SKM-1 (cell line): ENCODE data around the gene SNORC.

Experiments used
- DNase-seq: peaks from one replicate; lab custom pipeline; 2025; ENCODE audit not compliant: unreplicated experiment; lab: John Stamatoyannopoulos, UW

SNORC gene

DNA sequence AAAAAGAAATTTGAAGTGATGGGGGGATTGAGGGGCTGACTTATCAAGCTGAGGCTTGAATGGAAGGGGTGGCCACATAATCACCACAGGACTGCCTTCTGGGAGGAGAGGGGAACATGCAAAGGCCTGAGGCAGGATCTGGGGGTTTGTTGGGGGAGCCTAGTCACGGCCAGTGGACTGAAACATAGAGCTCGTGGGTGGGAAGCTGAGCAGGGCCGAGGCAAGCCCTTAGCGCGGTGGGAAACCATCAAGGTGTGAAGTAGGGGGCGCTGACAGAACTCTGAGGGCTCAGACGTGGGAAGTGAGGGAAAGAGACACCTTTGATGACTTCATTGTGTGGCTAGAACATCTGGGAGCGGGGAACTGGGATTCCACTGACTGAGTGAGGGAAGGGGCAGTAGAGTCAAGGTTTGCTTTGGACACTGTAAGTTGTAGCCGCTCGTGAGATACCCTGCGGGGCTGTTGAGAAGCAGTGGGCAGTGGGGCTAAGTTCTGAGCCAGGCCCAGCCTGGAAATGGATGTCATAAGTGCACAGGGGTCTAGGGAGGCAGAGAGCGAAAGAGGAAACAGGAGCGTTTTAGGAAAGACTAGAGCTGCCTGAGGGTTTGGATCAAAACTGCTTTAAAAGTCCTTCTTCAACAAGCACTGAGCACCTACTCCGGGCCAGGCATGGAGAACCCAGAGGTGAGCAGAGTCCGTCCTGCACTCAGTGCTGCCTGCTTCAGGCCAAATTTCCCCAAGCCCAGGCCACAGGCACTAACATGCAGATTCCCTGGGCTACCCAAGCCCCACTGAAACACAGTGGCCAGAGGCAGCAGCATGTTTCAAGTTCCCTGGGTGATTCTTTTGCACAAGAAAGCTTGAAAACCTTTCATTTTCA is 686 bp upstream of the SNORC start:
- no peak for DNase-seq

DNA sequence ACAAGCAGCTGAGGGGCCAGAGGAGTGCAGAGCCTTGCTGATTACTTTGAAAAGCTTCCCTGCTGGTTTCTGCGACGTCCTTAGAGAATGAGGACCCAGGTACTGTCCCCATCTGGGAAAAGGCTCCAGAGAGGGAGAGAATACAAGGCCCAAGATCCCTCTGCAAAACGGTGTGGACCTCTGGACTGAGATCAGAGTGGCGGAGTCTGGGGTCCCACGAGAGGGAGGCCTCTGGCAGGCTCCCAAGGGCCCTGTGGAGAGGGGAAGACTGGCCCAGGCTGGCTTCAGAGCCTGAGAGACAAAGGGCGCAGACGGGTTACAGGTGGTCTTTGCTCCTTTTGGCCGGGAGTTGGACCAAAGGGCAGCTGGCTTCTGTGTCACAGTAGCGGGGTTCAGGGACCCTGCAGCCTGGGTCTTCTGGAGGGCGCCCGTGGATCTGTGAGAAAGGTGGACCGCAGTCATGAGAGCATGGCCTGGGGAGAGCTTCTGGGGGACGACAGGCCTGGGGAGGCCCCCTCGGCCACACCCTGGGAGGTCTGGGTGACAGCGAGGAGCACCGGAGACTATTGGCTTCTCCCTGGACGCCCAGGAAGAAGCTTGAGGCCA is 805 bp downstream of the SNORC start:
- DNase-seq, result no peak

DNA sequence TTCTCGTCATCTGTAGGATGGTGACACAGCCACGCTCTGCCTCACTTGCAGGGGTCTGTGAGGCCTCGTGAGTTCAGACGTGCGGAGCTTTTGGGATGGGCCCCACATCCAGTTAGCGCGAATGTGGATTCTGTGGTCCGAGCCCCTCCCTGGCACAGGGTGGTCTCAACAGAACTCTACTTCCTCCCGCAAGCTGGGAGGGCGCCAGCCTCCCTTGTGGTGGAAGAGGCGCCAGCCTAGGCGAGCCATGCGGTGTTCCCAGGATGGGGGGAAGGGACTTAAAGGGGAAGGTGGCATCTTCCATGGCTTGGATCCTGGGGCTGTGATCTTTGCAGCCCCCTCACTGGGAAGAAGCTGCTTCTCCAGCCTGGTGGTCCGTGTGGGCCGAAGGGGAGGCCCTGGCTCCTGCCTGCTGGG is 1.4 kb downstream of the SNORC start:
- DNase-seq, result no peak

DNA sequence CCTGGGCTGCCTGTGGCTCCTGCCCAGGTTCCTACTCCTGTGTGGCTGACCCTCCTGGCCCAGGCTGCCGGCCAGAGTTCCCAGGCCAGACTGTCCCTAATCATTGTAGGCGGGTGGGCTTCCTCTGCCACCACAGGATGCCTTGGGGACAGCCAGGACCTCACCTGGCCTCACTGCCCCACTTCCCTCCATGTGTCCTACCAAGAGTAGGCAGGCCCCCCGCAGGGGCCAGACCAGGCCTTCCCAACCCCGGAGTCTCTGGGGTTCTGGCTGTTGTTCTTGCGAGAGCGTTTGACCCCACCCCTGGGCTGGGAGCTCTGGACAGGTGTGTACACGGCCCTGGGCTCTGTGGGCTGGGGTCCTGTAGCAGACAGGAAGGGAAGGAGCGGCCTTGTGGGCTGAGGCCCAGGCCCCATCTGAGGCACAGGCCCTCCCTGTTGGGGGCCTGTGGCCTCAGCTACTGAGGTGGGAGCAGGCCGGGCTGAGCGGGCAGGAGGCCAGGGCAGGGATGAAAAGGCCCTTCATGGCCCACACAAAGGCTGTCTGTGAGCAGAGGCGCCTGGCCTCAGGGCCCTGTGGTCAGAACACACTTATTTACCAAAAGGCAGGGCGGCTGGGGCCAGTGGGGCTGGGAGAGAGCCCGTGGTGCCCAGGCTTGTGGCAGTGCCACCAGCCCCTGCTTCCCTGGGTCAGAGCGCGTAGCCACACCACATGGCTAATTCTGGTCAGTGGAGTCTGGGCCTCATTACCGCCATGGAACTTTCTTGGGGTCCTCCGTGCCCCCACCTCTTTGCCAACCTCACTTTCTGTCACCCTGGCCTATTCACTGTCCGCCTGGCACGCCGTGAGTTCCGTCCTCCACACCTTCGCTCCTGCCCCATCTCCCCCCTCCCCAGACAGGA is 2.0 kb downstream of the SNORC start:
- no peak for DNase-seq

DNA sequence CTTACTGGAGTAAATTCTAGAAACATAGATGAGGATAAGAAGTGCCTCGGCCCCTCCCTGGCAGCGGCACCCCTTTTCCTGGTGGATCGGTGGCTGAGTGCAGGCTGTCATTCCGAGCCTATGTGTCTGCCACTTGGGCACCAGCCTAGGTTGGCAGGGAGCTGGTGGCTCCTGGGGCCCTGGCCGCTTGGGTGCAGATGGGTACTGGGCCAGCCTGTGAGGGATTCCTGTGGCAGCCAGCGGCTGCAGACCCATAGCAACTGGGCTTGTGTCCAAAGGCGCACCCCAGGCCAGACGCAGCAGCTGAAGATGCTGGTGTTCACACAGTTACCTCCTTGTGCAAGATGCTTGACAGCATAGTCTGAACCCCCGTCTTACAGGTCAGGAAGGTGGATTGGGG is 2.8 kb downstream of the SNORC start:
- DNase-seq, result no peak

DNA sequence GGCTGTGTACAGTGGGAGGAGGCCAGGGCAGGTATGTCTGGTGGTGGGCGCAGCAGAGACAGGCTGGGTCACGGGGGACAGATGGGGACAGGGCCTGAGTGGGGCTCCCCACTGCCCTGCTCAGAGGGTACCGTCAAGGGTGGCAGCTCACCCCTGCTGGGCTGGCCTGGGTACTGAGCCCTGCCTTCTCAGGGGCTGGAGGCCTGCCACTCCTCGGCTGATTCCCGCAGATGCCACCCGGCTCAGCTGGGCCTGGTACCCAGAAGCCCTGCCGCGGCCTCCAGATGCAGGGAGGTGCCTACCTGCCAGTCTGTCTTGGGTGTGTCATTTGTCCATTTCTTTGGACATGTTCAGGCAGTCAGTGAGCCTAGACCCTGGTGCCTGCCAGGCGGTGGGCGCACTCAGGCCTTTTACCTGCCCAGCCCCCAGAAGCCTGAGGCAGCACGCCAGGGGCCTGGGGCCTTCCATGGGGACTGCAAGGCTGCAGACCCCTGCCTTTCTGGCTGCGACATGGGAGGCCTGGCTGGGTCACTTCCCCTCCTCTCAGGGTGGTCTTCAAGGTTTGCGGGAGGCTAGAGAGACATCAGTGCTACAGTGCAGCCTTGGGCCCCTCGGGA is 3.3 kb downstream of the SNORC start:
- DNase-seq, result no peak

DNA sequence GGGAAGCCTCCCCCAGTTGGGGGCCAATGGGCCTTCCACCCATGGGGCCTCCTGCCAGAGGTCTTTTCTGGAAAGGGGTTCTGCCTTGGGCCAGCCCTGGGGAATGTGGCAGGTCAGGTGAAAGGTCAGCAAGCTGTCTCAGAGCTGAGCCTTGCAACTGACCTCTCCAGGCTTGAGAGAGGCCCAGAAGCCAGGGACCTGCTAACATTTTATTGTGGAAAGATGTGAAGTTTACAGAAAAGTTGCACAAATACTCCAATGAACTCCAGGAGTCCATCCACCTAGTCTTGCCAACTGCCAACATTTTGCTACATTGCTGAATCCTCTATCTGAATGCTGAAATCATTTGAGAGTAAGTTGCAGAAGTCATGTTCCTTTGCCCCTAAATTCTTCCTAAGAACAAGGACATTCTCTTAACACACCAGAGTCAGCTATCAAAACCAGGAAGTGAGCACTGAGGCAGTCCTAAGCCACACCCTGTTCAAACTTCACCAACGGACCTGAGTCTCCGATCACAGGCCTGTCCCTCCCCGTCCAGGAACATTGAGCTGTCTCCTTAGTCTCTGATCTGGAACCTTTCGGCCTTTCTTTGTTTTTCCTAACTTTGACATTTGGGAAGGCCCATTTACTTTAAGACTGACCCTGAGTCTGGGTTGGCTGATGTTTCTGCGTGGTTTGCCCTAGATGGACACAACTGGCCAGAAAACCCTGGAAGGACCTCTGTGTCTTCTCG is 4.0 kb downstream of the SNORC start:
- DNase-seq, result peak; percentile 42

DNA sequence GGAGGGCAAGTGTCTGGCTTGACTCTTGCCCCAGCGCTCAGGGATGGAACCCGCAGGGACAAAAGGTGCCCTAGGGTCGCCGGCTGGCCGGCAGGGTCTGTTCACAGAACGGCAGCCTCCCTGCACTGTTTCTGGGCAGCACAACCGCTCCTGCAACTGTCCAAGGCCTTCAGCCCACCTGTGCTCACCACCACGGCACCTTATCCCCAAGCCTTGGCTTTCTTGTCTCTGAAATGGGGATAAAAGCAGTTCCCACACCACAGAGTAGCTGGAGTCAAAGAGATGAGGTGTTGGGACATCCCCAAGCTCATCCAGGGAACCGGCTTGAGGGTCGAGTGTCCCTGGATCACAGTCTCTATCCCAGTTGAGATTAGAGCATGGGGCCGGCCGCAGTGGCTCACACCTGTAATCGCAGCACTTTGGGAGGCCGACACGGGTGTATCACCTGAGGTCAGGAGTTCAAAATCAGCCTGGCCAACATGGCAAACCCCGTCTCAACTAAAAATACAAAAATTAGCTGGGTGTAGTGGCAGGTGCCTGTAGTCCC is 4.7 kb downstream of the SNORC start:
- DNase-seq, result no peak

DNA sequence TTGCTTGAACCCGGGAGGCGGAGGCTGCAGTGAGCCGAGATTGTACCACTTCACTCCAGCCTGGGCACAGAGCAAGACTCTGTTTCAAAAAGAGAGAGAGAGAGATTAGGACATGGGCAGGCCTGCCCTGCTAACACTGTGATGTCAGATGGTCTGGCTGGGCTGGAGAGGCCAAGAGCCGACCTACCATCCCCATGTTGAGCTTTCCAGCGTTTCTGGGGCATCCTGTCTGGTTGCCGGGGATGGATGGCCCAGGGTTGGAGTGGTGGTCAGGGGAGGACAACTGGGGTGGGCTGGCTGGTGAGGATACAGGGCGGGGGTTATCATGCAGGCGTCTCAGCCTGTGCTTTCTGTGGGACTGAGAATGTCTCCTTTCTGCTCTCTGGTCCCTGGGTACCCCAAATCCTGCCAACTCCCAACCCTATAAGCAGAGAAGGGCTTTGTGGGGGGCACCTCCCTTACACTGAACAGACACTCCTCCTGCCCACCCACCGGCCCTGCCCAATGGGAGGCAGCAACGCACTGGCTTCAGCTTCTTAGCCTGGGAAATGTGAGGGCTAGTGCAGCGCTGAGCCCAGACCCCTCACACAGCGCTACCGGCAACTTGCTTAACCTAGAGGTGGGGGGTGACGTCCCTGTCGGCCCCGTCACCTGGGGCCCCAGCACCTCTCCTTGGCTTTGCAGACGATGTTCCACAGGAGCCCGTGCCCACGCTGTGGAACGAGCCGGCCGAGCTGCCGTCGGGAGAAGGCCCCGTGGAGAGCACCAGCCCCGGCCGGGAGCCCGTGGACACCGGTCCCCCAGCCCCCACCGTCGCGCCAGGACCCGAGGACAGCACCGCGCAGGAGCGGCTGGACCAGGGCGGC is 5.4 kb downstream of the SNORC start:
- DNase-seq, result no peak

DNA sequence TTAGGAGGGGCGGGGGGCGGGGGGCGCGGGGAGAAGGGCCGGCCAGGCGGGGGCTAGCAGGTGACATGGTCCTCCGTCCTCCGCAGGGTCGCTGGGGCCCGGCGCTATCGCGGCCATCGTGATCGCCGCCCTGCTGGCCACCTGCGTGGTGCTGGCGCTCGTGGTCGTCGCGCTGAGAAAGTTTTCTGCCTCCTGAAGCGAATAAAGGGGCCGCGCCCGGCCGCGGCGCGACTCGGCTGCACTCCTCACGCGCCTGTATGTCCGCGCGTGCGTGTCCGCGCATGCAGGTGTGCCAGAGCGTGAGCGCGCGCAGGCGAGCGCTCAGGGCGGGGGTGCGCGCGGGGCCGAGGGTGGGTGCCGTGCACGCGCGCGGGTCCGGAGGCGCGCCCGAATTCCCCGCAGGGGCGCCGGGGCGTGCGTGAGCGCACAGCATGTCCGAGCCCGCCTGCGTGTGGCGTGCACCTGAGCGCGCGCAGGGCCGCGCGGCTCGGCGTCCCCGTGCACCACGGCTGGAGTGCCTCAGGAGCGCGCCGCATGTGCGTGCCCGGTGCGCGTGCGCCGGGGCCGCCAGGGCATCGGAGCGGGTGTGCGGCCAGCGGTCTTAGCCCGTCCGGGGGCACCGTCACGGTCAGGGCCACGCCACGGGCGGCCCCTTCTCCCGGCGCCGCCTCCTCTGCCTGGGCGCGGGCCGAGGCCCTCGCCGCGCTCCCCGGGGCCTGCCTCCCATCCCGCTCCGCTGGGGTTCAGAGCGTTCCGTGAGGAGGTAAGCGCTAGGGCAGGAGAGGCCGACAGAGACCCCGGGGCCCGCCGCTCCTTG is 6.3 kb downstream of the SNORC start:
- peak; percentile 61 for DNase-seq

DNA sequence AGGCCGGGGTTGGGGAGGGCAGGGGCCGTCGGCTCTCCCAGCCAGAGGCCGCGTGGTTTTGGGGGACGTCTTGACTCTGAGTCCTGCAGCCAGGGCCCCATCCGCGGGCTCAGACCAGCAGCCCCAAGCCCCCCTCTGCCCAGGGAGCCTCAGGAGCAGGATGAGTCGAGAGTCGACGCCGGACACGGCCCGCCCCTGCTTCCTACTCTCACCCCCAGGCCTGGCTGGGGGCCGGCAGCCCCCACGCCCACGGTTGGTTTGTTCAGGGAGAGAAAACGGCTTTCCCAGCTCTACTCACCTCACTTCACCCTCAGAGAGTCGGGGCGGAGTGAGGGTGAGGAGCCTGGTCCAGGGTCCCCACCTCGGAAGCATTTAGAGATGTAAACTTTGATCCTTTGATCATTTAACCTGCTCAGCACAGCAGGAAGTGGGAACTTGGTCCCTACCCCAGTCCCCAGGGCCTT is 6.9 kb downstream of the SNORC start:
- no peak for DNase-seq

DNA sequence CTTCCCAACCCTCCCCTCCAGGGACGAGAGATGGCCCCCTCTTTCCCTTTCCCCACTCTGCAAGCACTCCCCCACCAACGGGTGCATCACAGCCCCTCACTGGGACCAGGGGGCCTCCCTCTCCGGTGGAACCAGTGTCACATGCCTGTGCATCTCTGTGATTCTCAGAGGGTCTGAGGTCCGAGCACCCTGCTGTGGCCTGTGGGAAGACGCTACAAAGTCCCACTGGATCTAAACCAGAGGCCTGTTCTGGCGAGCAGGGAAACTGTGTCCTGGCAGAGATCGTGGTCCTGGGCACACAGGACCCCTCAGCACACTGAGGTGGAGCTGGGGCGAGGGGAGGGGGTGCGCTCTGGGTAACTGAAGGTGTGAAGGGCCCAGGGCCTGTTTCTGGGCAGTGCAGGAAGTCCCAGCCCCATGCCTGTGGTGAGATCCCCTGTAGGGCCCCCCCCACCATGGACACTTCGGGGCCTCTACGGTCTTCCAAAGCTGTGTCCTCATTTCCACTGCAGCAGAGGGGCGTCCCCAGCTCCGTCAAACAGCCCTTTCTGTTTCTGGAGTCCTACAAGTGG is 8.0 kb downstream of the SNORC start:
- DNase-seq, result no peak

DNA sequence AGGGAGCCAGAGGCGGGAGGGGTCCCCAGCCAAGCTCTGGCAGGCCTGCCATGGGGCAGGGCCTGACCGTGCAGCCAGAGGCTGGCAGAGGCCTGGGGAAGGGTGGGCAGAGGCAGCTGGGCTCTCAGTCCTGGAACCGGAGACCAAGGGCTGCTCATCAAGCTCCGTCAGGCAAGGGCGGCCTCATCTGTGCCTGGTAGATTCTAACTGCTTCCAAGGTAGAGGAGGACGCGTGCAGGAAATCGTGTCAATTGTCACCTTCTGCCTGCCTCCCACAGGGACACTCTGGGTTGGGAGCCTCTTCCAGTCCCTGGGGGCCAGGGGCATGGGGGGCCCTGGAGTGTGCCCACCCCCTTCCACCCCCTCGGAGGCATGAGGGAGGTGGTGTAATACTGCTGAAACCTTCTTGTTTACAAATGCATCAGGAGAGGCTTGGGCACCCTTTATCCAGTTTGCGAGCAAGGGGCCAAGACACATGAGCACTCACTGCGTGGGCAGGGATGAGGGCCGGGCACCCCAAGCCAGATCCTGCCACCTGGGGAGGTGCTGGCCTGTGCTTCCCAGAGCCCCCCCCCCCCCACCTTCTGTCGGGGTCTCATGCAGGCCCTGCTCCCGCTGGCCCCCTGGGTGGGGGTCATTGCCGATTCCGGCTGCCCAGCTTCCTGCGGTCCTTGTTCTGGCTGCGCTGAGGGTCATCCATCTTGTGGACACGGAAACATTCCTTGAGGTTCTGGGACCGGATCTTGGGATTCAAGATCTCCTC is 9.0 kb downstream of the SNORC start:
- DNase-seq, result no peak

DNA sequence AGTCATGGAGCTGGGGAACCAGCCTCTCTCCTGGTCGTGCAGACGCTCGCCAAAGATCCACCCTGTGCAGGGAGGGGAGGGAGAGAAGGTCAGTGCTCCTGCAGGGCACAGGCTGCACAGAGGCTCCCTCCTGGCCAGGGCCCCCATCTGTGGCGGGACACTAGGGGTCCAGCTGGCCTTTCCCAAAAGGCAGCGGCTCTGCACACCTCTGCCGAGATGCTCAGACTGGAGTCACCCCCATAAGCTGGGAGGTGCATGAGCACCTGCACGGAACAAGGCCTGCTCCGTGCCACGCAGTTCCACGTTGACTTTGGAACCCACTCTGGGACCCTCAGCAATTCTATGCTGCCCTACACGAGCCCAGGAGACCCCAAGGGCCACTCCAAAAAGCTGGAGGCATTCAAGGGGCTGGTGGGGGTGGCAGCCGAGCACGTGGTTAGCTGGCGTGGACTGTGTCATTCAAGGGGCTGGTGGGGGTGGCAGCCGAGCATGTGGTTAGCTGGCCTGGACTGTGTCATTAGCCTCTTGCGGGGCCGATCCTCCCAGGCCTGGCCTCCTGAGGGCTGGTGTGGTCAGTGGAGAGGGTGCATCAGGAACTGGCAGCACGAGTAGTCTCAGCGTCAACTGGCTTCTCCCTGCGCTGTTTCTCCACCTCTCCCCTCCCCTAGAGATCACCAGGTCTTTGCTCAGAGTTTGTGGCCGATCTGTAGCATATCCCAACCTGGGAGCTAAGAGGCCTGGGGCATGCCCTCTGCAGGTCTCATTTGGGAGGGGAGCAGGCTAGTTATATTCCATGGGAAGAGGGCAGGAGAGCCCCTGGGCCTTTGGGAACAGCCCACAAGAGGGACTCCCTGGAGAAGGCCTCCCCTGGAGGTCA is 9.8 kb downstream of the SNORC start:
- DNase-seq, result no peak

DNA sequence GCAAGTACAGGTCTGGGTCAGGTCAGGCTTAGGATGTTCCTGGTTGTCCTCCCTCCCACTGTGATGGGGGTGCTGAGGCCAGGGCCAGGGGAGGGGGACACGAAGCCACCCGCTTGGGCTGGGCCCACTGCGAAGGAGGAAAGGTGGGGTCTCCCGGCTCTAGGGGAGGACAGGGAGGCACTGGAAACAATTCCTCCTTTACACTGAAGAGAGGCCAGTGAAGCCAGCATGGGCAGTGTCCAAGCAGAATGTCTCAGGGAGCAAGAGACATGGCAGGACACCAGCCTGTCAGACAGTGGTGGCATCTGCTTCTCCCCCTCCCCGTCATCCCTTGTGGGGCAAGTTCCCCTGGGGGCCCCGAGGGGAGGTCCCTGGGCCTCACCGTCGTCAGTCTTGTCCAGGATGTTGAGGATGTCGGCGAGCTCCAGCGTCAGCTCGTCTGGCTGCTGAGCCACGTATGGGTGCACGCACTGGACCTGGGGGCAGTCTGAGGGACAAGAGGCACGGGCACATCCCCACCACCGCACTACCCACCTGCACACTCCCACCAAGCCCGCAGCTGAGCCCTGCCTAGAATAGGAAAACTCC is 10.8 kb downstream of the SNORC start:
- no peak for DNase-seq

DNA sequence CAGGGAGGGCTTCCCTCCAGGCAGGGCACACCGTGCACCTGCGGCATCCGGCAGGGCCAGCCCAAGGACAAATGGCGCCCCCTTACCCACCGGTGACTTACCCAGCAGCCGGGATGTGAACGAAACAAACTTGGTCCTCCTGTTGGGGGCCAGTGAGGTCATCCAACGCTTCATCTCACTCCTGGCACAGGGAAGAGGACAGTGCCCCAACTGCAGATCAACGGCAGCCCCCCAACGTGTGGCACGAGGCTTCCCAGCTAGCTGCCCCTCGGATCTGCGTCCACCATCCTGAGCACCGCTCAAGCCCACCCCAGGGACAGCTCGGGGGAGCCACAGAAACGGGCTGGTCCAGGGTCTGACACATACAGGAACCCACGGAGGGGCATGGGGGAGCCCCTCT is 12.0 kb downstream of the SNORC start:
- DNase-seq, result no peak
